ENCODE data around the gene MSRB3. TPM values are rescaled to one million over a fixed set of nuclear protein-coding genes. Genes with fewer than 3 reads are reported as not detected.
"Not testable (repeated sequence)": the region's sequence is repeated elsewhere in the genome, so short reads cannot be mapped to it uniquely, and the experiment has no call there.

MSRB3 gene
- total and polyA plus RNA-seq, 4 donors = 9.9 to 24.0 (median 15.3) TPM

DNA sequence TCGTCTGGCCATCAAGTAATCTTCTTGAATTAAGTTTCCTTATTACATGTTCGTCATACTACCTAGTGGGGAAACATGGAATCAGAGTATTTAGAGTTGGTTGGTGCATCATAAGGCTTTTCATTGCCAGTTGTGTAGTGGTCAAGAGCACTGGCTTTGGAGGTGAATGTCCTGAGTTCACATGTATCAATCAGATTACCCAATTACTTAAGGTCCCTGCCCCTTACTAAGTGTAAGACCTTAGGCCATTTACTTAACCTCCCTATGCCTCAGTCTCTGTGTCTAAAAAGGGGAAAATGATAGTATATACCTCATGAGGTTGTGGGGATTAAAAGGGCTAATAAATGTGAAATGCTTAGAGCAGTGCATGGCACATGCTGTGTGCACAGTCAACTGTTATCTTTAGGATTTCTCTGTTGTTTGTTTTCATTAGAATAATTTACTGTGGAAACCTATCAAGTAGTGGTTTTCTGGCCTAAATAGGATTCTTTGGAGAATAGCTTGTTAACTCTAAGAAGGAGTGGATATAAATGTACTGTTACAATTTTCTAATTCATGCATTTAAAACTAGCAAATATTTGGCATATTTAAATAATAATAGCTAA is 27.0 kb downstream of the MSRB3 start:
- no peak for DNase-seq (ENCODE audit: low read depth in 4 of 6, low spot score in 6 of 6)
- Histone ChIP-seq H3K4me1 (ENCODE audit: control insufficient read depth, insufficient read depth, low read length) (no peaks in the 10 kb centered on the region), H3K27me3 (ENCODE audit: control insufficient read depth, insufficient read depth, low read length) (no peaks in the 10 kb centered on the region), H3K36me3 (ENCODE audit: control insufficient read depth, insufficient read depth, low read length) (no peaks in the 10 kb centered on the region), H3K4me3 (ENCODE audit: low read depth, low read length) (no peak overlapping the region), H3K27ac (ENCODE audit: low read depth, low read length) (no peak overlapping the region), H3K9me3 (ENCODE audit: control insufficient read depth, insufficient read depth, low read length) (no peaks in the 10 kb centered on the region)
- WGBS (ENCODE audit: insufficient coverage) = no CpG with 5 or more reads among the region's 2 CpGs

- WGBS (ENCODE audit: insufficient coverage) = 34% methylated on average over 3 of the region's 6 CpGs
- Histone ChIP-seq H3K36me3 (ENCODE audit: control insufficient read depth, insufficient read depth, low read length) (no peaks in the 10 kb centered on the region), H3K4me3 (ENCODE audit: low read depth, low read length) (no peak overlapping the region), H3K4me1 (ENCODE audit: control insufficient read depth, insufficient read depth, low read length) (no peaks in the 10 kb centered on the region), H3K27me3 (ENCODE audit: control insufficient read depth, insufficient read depth, low read length) (no peaks in the 10 kb centered on the region), H3K27ac (ENCODE audit: low read depth, low read length) (no peak overlapping the region), H3K9me3 (ENCODE audit: control insufficient read depth, insufficient read depth, low read length) (no peaks in the 10 kb centered on the region)
- peak in 2 of 6 donors; percentile 24 to 28 for DNase-seq (ENCODE audit: low read depth in 4 of 6, low spot score in 6 of 6)
Measured at GRCh38 chr12:65306366-65307168, 28.1 kb downstream of the MSRB3 start.

DNA sequence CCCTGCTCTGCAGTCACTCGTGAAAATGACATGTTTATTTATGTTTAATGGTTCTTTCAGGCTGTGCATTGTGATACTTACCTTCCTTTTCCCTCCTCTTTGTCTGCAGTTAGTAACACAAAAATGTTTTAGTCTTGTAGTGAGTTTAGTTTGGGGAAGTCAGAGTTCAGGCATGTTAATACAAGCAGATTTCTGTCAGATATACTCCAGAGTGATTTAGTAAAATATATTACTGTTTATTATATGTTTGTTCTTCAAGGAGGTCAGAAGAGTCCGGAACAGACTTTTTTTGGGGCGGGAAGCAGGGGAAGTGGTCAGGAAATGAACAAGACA is 28.7 kb downstream of the MSRB3 start:
- Histone ChIP-seq H3K4me1 (ENCODE audit: control insufficient read depth, insufficient read depth, low read length) (no peaks in the 10 kb centered on the region), H3K27ac (ENCODE audit: low read depth, low read length) (no peak overlapping the region), H3K27me3 (ENCODE audit: control insufficient read depth, insufficient read depth, low read length) (no peaks in the 10 kb centered on the region), H3K4me3 (ENCODE audit: low read depth, low read length) (no peak overlapping the region), H3K9me3 (ENCODE audit: control insufficient read depth, insufficient read depth, low read length) (no peaks in the 10 kb centered on the region), H3K36me3 (ENCODE audit: control insufficient read depth, insufficient read depth, low read length) (no peaks in the 10 kb centered on the region)
- no peak for DNase-seq (ENCODE audit: low read depth in 4 of 6, low spot score in 6 of 6)
- no CpG with 5 or more reads among the region's 3 CpGs for WGBS (ENCODE audit: insufficient coverage)

GRCh38 chr12:65308006-65308405 is 29.5 kb downstream of the MSRB3 start:
- Histone ChIP-seq H3K36me3 (ENCODE audit: control insufficient read depth, insufficient read depth, low read length) (no peaks in the 10 kb centered on the region), H3K4me3 (ENCODE audit: low read depth, low read length) (no peak overlapping the region), H3K27me3 (ENCODE audit: control insufficient read depth, insufficient read depth, low read length) (no peaks in the 10 kb centered on the region), H3K9me3 (ENCODE audit: control insufficient read depth, insufficient read depth, low read length) (no peaks in the 10 kb centered on the region), H3K4me1 (ENCODE audit: control insufficient read depth, insufficient read depth, low read length) (no peaks in the 10 kb centered on the region), H3K27ac (ENCODE audit: low read depth, low read length) (no peak overlapping the region)
- no peak for DNase-seq (ENCODE audit: low read depth in 4 of 6, low spot score in 6 of 6)
- 94% methylated on average over 2 of the region's 4 CpGs for whole genome bisulfite sequencing (ENCODE audit: insufficient coverage)

GRCh38 chr12:65308601-65309071 is 30.2 kb downstream of the MSRB3 start:
- WGBS (ENCODE audit: insufficient coverage) = 88% methylated on average over 2 of the region's 3 CpGs
- Histone ChIP-seq H3K4me3 (ENCODE audit: low read depth, low read length) (no peak overlapping the region), H3K4me1 (ENCODE audit: control insufficient read depth, insufficient read depth, low read length) (no peaks in the 10 kb centered on the region), H3K36me3 (ENCODE audit: control insufficient read depth, insufficient read depth, low read length) (no peaks in the 10 kb centered on the region), H3K27ac (ENCODE audit: low read depth, low read length) (no peak overlapping the region), H3K27me3 (ENCODE audit: control insufficient read depth, insufficient read depth, low read length) (no peaks in the 10 kb centered on the region), H3K9me3 (ENCODE audit: control insufficient read depth, insufficient read depth, low read length) (no peaks in the 10 kb centered on the region)
- no peak for DNase-seq (ENCODE audit: low read depth in 4 of 6, low spot score in 6 of 6)

- no peaks in the 10 kb centered on the region for H3K4me1 ChIP-seq (ENCODE audit: control insufficient read depth, insufficient read depth, low read length)
- no CpG with 5 or more reads among the region's 1 CpG for WGBS (ENCODE audit: insufficient coverage)
- H3K27me3 ChIP-seq (ENCODE audit: control insufficient read depth, insufficient read depth, low read length) = no peaks in the 10 kb centered on the region
- H3K27ac ChIP-seq (ENCODE audit: low read depth, low read length) = no peak overlapping the region
- DNase-seq (ENCODE audit: low read depth in 4 of 6, low spot score in 6 of 6) = no peak
- H3K36me3 ChIP-seq (ENCODE audit: control insufficient read depth, insufficient read depth, low read length) = no peaks in the 10 kb centered on the region
- no peak overlapping the region for H3K4me3 ChIP-seq (ENCODE audit: low read depth, low read length)
- H3K9me3 ChIP-seq (ENCODE audit: control insufficient read depth, insufficient read depth, low read length) = no peaks in the 10 kb centered on the region
Measured at GRCh38 chr12:65311260-65311659, 32.8 kb downstream of the MSRB3 start.

GRCh38 chr12:65313719-65314317 is 35.3 kb downstream of the MSRB3 start:
- DNase-seq (ENCODE audit: low read depth in 4 of 6, low spot score in 6 of 6) = peak in 3 of 6 donors; percentile 15 to 79 (median 56)
- no CpG with 5 or more reads among the region's 2 CpGs for WGBS (ENCODE audit: insufficient coverage)

GRCh38 chr12:65315238-65315637 is 36.8 kb downstream of the MSRB3 start:
- not testable (repeated sequence) for H3K9me3 ChIP-seq (ENCODE audit: control insufficient read depth, insufficient read depth, low read length); H3K4me1 ChIP-seq (ENCODE audit: control insufficient read depth, insufficient read depth, low read length); H3K4me3 ChIP-seq (ENCODE audit: low read depth, low read length); H3K36me3 ChIP-seq (ENCODE audit: control insufficient read depth, insufficient read depth, low read length); H3K27ac ChIP-seq (ENCODE audit: low read depth, low read length); DNase-seq (ENCODE audit: low read depth in 4 of 6, low spot score in 6 of 6); H3K27me3 ChIP-seq (ENCODE audit: control insufficient read depth, insufficient read depth, low read length)
- 98% methylated on average over 7 of the region's 12 CpGs for WGBS (ENCODE audit: insufficient coverage)

More at GRCh38 chr12:65313719-65314317, 35.3 kb downstream of the MSRB3 start:
- H3K4me1 ChIP-seq (ENCODE audit: control insufficient read depth, insufficient read depth, low read length) = no peaks in the 10 kb centered on the region
- H3K9me3 ChIP-seq (ENCODE audit: control insufficient read depth, insufficient read depth, low read length) = no peaks in the 10 kb centered on the region
- H3K4me3 ChIP-seq (ENCODE audit: low read depth, low read length) = no peak overlapping the region
- no peaks in the 10 kb centered on the region for H3K36me3 ChIP-seq (ENCODE audit: control insufficient read depth, insufficient read depth, low read length)
- no peak overlapping the region for H3K27ac ChIP-seq (ENCODE audit: low read depth, low read length)
- H3K27me3 ChIP-seq (ENCODE audit: control insufficient read depth, insufficient read depth, low read length) = no peaks in the 10 kb centered on the region

GRCh38 chr12:65318186-65318685 is 39.8 kb downstream of the MSRB3 start:
- 80% methylated on average over 2 of the region's 4 CpGs for WGBS (ENCODE audit: insufficient coverage)
- DNase-seq (ENCODE audit: low read depth in 4 of 6, low spot score in 6 of 6) = no peak
- Histone ChIP-seq H3K27me3 (ENCODE audit: control insufficient read depth, insufficient read depth, low read length) (no peaks in the 10 kb centered on the region), H3K4me3 (ENCODE audit: low read depth, low read length) (no peak overlapping the region), H3K9me3 (ENCODE audit: control insufficient read depth, insufficient read depth, low read length) (no peaks in the 10 kb centered on the region), H3K4me1 (ENCODE audit: control insufficient read depth, insufficient read depth, low read length) (no peaks in the 10 kb centered on the region), H3K36me3 (ENCODE audit: control insufficient read depth, insufficient read depth, low read length) (no peaks in the 10 kb centered on the region), H3K27ac (ENCODE audit: low read depth, low read length) (no peak overlapping the region)
